Activated T-helper 1 cell treated with anti-CD3 and anti-CD28 coated beads, Interleukin-2, amount 50 U/mL, for 16 hours (primary cell): ENCODE results near the gene CTXND1.

Experiments used
- DNase-seq, 2 donors: peaks; one replicate each; pipeline ENCODE4 v3.0.0-alpha.2; 2020; ENCODE audit warnings: low read depth in 1 of 2, low spot score in 1 of 2

The CTXND1 gene

DNA sequence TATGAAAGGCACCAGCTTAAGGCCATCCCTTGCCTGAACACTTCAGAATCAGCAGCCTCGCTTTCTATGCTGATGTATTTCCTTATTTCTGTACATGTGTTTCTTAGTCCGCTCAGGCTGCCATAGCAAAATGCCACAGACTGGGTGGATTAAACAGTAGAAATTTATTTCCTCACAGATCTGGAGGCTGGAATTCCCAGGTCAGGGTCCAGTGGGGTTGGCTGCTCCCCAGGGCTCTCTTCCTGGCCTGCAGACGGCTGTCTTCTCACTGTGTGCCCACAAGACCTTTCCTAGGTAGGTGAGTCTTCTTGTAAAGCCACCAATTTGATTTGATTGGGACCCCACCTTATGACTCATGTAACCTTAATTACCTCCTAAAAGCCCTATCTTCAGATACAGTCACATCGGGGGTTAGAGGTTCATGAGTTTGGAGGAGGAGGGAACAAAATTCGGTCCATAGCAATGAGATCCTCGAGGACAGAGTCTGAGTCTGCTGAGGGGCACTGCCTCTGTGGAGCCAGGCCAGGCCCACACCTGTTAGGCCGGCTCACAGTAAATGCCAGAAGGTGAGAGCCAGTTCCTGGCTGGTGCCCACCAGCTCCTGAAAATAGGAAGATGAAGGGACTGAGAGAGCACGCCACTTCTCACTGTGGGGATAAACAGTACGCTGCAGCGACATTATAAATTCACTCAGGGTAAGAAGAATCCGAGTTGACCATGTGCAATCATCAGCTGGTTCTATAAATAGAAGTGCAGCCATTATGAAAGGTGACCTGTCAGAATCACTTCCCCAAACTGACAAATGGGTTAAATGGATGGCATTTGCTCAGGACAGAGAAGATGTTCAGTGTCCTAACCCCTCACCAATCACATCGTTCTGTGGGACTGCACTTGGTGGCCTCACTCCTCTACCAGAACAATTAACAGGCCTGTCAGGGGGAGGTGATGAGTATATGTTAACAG lies 41.1 kb downstream of the CTXND1 start:
- no peak for DNase-seq

DNA sequence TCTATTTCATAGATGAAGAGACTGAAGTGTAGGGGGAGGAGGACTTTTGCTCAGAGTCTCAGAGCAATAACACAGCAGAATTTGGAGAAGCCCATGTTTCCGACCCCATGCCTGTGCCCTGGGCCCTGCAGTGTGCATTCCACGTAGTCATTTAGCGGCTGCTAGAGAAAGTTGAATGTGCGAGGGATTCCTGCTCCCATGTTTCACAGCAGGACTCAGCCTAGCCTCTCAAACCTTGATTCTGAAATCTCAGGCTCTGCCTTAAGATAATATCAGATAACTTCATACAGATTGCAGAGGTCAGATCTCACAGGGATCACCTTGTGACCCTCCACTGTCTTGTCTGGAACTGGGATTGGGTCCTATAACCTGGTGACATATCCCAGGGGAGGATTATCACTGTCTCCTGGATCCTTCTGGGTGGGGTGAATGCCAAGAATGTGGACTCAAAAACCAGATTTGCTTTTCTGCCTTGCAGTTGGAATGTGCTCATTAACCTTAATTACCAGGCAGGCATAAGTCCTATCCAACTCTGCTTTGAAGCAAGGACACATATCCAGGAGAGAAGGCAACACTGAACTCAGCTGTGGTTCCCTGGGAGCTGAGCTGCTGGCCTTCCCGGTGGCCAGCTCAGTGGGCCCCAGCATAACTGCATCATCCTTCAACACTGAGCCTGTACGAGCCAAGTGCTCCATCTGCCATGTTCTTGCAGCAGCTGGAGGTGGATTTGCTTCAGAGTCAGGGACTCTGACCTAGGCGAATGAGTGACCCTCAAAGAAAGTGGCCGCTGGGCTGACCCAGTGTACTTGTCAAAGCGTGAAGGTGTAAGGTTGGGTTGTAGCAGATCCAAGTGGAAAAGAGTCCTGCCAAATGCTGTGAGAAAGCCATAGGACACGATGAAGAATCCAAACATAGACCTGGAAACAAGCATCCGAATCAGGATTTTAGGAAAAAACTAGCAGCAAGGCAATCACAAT lies 43.0 kb downstream of the CTXND1 start:
- DNase-seq: no peak

GRCh38 chr15:80207887-80208286 lies 44.1 kb downstream of the CTXND1 start:
- DNase-seq: no peak

GRCh38 chr15:80204231-80204630 lies 47.8 kb downstream of the CTXND1 start:
- no peak for DNase-seq

DNA sequence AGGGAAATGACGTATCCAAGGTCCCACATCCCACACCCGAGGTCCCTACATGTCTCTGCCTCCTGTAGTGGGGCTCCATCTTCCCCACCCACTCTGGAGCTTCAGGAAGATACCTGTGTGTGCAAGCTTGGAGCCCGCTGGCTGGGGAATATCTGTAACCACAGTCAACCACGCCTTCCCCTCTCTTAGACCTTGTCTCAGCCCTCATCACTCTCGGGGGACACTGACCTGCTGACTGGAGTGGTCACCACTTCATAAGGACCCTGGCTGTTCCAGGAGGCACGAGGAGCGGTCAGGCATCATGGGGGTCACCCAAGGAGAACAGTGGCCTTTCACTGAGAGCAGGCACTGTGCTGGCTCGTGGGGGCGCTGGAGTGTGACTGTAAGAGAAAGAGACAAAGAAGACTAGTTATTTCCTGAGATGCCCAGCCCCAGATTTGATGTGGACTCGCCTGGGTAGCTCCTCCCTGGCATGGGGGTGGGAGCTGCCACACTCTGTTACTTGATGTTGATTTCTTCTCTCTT lies 48.6 kb downstream of the CTXND1 start:
- no peak for DNase-seq

DNA sequence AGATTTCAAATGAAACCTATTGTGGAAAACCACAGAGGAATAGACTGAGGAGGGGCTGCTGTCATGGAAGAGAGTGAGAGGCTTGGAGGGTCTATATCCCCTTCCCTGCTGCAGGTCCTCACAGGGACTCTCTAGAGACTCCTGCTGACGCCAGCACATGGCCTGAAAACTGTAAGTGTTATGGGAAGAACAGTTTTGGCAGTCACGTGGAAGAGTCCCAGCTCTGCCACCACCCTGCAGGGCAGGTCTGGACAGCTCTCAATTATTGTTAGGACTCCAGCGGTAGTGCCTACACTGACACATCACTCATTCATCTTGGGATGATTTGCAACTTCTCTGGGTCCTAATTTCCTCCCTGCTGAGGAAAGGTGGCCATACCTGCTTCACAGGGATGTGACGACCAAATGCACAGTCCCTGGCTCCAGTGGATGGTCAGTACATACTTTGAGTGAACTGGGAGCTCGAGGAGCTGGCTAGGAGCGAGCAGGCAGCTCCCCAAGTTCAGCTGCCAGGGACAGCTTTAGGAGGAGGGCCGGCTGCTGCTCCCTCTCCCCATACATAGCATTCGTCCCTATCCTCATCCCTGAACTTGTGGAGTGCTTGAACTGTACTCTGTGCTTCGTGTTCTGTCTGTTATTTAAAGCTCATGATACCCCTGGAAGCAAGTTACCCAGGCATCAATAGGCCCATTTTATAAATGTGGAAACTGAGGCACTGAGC lies 49.2 kb downstream of the CTXND1 start:
- DNase-seq: no peak

- DNase-seq: no peak
Measured at GRCh38 chr15:80202016-80202315, 50.0 kb downstream of the CTXND1 start.

DNA sequence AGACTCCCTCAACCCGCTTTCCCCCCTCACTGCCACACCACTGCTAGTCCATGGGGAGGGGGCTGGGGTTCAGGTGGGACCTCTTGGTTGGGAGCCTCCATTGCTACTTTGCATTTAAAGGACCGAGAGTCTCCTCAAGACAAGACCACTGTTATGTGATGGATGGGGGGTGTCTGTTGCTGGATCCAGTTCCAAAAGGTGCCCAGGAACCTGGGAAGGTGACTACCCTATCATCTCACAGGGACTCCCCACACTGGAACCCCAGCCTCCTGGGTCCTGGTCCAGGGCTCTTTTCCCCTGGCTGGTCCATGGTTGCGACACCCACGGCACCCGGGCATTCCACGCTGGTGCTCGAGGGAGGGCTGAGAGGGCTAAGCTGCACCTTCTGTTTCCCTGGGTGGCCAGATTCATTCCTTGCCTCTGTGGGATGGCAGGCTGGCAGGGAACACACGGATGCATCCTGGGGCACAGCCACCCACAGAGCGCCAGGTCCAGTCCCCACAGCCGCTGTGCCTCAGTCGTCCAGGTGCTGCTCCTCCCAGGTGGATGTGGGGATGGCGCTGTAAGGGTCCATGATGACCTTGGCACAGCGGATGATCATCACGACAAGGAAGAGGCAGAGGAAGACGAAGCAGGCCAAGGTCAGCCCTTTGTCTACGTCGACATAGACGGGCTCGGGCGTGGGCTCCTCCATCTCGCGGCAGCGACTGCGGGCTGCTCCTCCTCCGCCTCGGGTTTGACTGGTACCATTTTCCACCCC lies 50.6 kb downstream of the CTXND1 start:
- DNase-seq: no peak

DNA sequence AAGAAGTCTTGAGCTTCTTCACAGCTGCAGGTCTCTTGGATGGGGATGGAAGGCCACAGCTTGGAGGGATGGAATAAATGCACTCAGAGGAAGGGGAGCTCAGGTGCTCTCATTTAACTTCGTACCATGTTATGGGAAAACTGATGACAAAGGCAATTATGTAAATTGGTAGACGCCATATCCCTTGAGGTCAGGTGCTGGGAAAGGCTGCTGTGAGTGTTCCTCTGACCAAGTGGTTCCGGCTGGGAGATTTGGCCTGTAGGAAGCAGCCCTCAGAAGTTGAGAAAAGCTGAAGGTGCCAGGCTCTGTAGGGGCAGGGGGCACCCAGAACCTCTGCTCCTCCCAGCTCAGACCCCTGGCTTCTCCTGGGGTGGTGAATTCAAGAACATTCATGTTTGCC lies 52.1 kb downstream of the CTXND1 start:
- DNase-seq: no peak

DNA sequence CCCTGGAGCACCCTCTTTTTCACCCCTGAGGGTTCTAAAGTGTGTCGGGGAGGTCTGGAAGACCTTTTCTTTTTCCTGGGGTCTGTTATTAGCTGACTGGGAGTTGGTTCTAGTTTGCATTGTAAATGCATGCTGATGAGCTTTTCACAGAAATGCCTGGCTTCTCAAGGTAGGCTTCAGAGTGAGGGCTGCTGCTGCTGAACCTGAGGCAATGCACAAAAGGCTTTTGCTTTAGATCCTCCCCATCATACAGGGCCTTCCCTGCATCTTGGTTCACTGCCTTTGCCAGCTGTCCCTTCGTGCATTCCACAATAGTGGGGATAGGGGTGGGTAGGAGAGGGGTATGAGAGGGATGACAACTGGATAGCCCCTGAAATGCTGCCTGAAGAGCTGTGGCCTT lies 52.6 kb downstream of the CTXND1 start:
- no peak for DNase-seq

- no peak for DNase-seq
Measured at GRCh38 chr15:80194914-80195313, 57.1 kb downstream of the CTXND1 start.

- no peak for DNase-seq
Measured at GRCh38 chr15:80194186-80194585, 57.8 kb downstream of the CTXND1 start.

GRCh38 chr15:80191897-80192595 lies 60.0 kb downstream of the CTXND1 start:
- DNase-seq: no peak

DNA sequence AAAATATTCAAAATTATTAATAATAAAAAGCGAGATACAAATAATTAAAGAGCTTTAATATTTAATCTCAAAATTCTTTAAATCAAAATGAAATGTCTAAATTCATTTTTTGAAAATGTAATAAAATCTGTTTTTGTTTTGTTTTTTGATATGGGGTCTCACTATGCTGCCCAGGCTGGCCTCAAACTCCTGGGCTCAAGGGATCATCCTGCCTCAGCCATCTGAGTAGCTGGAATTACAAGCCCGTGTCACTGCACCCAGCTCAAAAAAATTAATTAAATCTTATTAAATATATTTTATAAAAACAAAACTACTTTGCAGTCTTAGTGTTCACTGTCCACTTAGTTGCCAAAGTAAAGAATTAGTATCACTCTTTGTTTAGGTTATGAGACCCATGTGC lies 60.8 kb downstream of the CTXND1 start:
- no peak for DNase-seq

- DNase-seq: no peak
Measured at GRCh38 chr15:80188251-80188650, 63.8 kb downstream of the CTXND1 start.

DNA sequence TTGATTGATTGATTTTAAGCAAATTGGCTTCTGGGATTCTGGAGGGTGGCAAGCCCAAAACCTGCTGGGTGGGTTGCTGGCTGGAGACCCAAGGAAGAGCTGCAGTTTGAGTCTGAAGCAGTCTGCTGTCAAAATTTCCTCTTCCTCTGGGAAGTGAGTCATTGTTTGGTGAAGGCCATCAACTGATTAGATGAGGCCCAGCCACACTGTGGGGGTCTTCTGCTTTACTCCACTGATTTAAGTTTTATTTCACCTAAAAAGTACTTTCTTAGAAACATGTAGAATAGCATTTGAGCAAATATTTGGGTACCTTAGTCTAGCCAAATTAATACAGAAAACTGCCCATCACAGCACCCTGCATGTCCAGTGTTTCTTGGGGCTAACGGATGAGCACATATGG lies 65.4 kb downstream of the CTXND1 start:
- DNase-seq: no peak

GRCh38 chr15:80186066-80186465 lies 65.9 kb downstream of the CTXND1 start:
- DNase-seq: no peak

DNA sequence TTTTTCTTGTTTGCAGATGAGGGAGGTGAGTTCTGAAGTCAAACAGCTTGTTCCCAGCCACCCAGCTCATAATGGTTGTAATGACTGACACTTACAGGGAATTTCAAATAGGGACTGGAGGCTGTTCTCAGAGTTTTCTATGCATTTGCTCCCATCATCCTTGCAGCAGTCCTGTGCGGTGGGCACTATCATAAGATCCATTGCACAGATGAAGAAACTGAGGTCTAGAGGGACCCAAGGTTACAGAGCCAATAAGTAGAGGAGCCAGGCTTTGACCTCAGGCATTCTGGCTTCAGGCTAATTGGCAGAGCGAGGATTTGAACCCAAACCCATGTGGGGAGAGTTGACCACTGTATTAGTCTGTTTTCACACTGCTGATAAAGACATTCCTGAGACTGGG lies 66.9 kb downstream of the CTXND1 start:
- DNase-seq: no peak

DNA sequence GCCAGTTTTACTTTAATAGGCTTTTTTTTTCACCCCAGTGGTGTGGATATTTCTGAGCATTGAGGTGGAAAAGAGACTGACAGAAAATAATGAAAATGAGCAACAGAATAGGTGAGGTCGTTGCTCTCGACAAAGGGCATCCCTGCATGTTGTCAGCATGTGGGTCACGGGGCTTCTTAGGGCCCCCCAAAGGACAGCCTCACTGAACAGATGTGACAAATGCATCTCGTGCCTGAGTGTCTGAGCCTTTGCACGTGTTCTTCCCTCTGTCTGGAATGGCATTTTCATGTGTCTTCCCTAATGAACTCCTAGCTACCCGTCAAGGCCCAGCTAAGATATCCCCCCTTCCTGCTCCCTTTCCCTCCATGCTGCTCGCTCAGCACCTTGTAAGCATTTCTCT lies 67.5 kb downstream of the CTXND1 start:
- DNase-seq: no peak

GRCh38 chr15:80183886-80184285 lies 68.1 kb downstream of the CTXND1 start:
- DNase-seq: no peak
